IMR-90 (cell line): ENCODE results near the gene CRB1. TPM values are rescaled to one million over a fixed set of nuclear protein-coding genes. Genes with fewer than 3 reads are reported as not detected.

Experiments used
- ATAC-seq: fragments of 200-7000 bp; cut with Tn5 transposase; 2 replicates; pipeline ENCODE4 v1.9.1; 2020; ENCODE audit warnings: low read depth, mild to moderate bottlenecking, moderate library complexity
- BruUV-seq: library from RNA; stranded (reverse); fragments of 400-500 nt; replicated peaks from 2 replicates; lab custom pipeline; 2021; lab: Mats Ljungman, UMichigan
- CTCF ChIA-PET: fragments of 300-600 bp; formaldehyde crosslinking; extraction: SDS; loops from one replicate; lab custom pipeline; 2021; ENCODE audit warnings: antibody characterized with exemption; lab: Yijun Ruan, JAX
- POLR2A ChIA-PET: fragments of 300-600 bp; sonication (Branson Sonifier 250); formaldehyde crosslinking; loops from one replicate; lab custom pipeline; 2022; ENCODE audit warnings: antibody characterized with exemption; ENCODE audit not compliant: unreplicated experiment; lab: Charles Lee
- DNase-seq: peaks from one replicate; pipeline ENCODE4 v3.0.0; 2013
- H2AFZ ChIP-seq: replicated peaks from 2 replicates; pipeline ENCODE3; 2013; ENCODE audit warnings: low read length, mild to moderate bottlenecking; ENCODE audit not compliant: poor library complexity
- H2AK5ac ChIP-seq: 2 replicates; pipeline ENCODE4 v1.6.1; 2013; ENCODE audit warnings: low read depth, low read length, inconsistent platforms
- H2AK9ac ChIP-seq: replicated peaks from 2 replicates; pipeline ENCODE3; 2013; ENCODE audit warnings: mild to moderate bottlenecking, low read depth, low read length, moderate library complexity; ENCODE audit not compliant: poor library complexity
- H2BK120ac ChIP-seq: 2 replicates; pipeline ENCODE4 v1.6.1; 2013; ENCODE audit warnings: low read depth, low read length, inconsistent platforms
- H2BK15ac ChIP-seq: 3 replicates; pipeline ENCODE4 v1.6.1; 2013; ENCODE audit warnings: low read depth, low read length, inconsistent platforms
- H2BK20ac ChIP-seq: 2 replicates; pipeline ENCODE4 v1.6.1; 2013; ENCODE audit warnings: low read depth, mild to moderate bottlenecking, inconsistent platforms, low read length, moderate library complexity
- H2BK5ac ChIP-seq: 2 replicates; pipeline ENCODE4 v1.6.1; 2013; ENCODE audit warnings: mild to moderate bottlenecking, low read depth, low read length, inconsistent platforms; ENCODE audit not compliant: poor library complexity, severe bottlenecking
- H3K14ac ChIP-seq: replicated peaks from 2 replicates; pipeline ENCODE4 v1.6.1; 2013; ENCODE audit warnings: low read depth, low read length, inconsistent platforms
- H3K18ac ChIP-seq: 2 replicates; pipeline ENCODE4 v1.6.1; 2013; ENCODE audit warnings: low read depth, low read length, control low read depth
- H3K23ac ChIP-seq: 2 replicates; pipeline ENCODE4 v1.6.1; 2013; ENCODE audit warnings: low read depth, low read length, inconsistent platforms
- H3K27ac ChIP-seq: 2 replicates; pipeline ENCODE4 v1.5.1; 2013; ENCODE audit warnings: mild to moderate bottlenecking, control low read depth, low read length; ENCODE audit not compliant: insufficient read depth
- H3K27me3 ChIP-seq: 2 replicates; pipeline ENCODE4 v1.6.1; 2013; ENCODE audit warnings: low read length; ENCODE audit not compliant: control insufficient read depth, insufficient read depth
- H3K36me3 ChIP-seq: 2 replicates; pipeline ENCODE4 v1.6.1; 2013; ENCODE audit warnings: low read length, mixed read lengths; ENCODE audit not compliant: control insufficient read depth, insufficient read depth
- H3K4ac ChIP-seq: 2 replicates; pipeline ENCODE4 v1.6.1; 2013; ENCODE audit warnings: low read depth, low read length, inconsistent platforms
- H3K4me1 ChIP-seq: 2 replicates; pipeline ENCODE4 v1.6.1; 2013; ENCODE audit warnings: low read length, mixed read lengths; ENCODE audit not compliant: control insufficient read depth, insufficient read depth
- H3K4me2 ChIP-seq: 2 replicates; pipeline ENCODE4 v1.6.1; 2013; ENCODE audit warnings: low read depth, mild to moderate bottlenecking, control low read depth, low read length, moderate library complexity
- H3K4me3 ChIP-seq: 2 replicates; pipeline ENCODE4 v1.5.1; 2013; ENCODE audit warnings: low read depth, mild to moderate bottlenecking, control low read depth, low read length, moderate library complexity; ENCODE audit not compliant: insufficient read depth
- H3K56ac ChIP-seq: 2 replicates; pipeline ENCODE4 v1.6.1; 2013; ENCODE audit warnings: low read length, inconsistent platforms; ENCODE audit not compliant: insufficient read depth; ENCODE audit errors: extremely low read depth
- H3K79me1 ChIP-seq, 2 experiments: 2 replicates each; pipeline ENCODE4 v1.6.1; 2013; ENCODE audit warnings: low read length in 2 of 2, inconsistent platforms in 1 of 2, low read depth in 1 of 2
- H3K9ac ChIP-seq: 2 replicates; pipeline ENCODE4 v1.6.1; 2013; ENCODE audit warnings: low read depth, low read length, control low read depth
- H3K9me1 ChIP-seq: 2 replicates; pipeline ENCODE4 v1.6.1; 2013; ENCODE audit warnings: low read length, inconsistent platforms; ENCODE audit not compliant: insufficient read depth
- H3K9me3 ChIP-seq: 2 replicates; pipeline ENCODE4 v1.6.1; 2013; ENCODE audit warnings: low read length; ENCODE audit not compliant: control insufficient read depth, insufficient read depth
- H4K20me1 ChIP-seq: 2 replicates; pipeline ENCODE4 v1.6.1; 2013; ENCODE audit warnings: low read length, inconsistent platforms; ENCODE audit not compliant: insufficient read depth
- H4K5ac ChIP-seq: 2 replicates; pipeline ENCODE4 v1.6.1; 2013; ENCODE audit warnings: mild to moderate bottlenecking, low read depth, low read length, control low read depth
- H4K8ac ChIP-seq, 2 experiments: 2 replicates each; pipeline ENCODE4 v1.6.1; 2013; ENCODE audit warnings: low read depth in 2 of 2, low read length in 2 of 2, control low read depth in 1 of 2, inconsistent platforms in 1 of 2
- H4K91ac ChIP-seq: 2 replicates; pipeline ENCODE4 v1.6.1; 2013; ENCODE audit warnings: low read depth, low read length, inconsistent platforms; ENCODE audit not compliant: insufficient read depth
- BHLHE40 ChIP-seq: fragments of 150-350 bp; IDR thresholded peaks from 2 replicates; pipeline ENCODE4 v1.6.1; 2016; ENCODE audit warnings: mild to moderate bottlenecking, low read depth, low read length
- CTCF ChIP-seq: conservative IDR thresholded peaks from 2 replicates; pipeline ENCODE4 v1.5.1; 2012; ENCODE audit warnings: mild to moderate bottlenecking, low read depth, low read length, improper control_type of control experiment
- FOS ChIP-seq: fragments of 150-350 bp; IDR thresholded peaks from 2 replicates; pipeline ENCODE4 v1.6.1; 2016; ENCODE audit warnings: low read depth, low read length
- RAD21 ChIP-seq: IDR thresholded peaks from 2 replicates; pipeline ENCODE4 v1.6.1; 2012; ENCODE audit warnings: low read length, improper control_type of control experiment
- WGBS, 2 experiments: methylation state at CpG; one replicate each; pipeline versions ENCODE4 v1.1.5 to v1.1.7; 2013; ENCODE audit warnings: missing lambda C conversion rate in 2 of 2; ENCODE audit not compliant: insufficient read length in 1 of 2; ENCODE audit errors: extremely low coverage in 2 of 2; 5-methylcytosine and 5-hydroxymethylcytosine counted together
- dilution Hi-C: fragments of 300-500 bp; cut with HindIII; formaldehyde crosslinking; loops from one replicate; pipeline ENCODE4 v1.14.3; 2018; ENCODE audit warnings: low sequenced_read_pairs; ENCODE audit not compliant: unreplicated experiment
- in situ Hi-C: fragments of 300-500 bp; cut with MboI; formaldehyde crosslinking; loops from 3 replicates; pipeline ENCODE4 v1.14.3; 2019; ENCODE audit warnings: low sequenced_read_pairs, inconsistent platforms, mixed read lengths
- intact Hi-C: fragments of 100-400 bp; cut with micrococcal nuclease; formaldehyde crosslinking; loops from 2 replicates; pipeline ENCODE4 v1.10.0; 2022
- polyA plus RNA-seq, 3 experiments: library from polyadenylated mRNA; depleted of rRNA; stranded (reverse); fragments of >200 nt; gene quantifications; 2 replicates each; pipeline ENCODE4 v1.2.3, GENCODE V29; 2012; ENCODE audit warnings: low replicate concordance in 1 of 3
- total RNA-seq: library from RNA; depleted of rRNA; stranded (reverse); fragments of >200 nt; gene quantifications from 2 replicates; pipeline ENCODE4 v1.2.3, GENCODE V29; 2012

CRB1 gene
- total and polyA plus RNA-seq, 2 of the 4 experiments (the other 2 are of a cell fraction) = not detected

- no peak overlapping the region for H3K4me3 ChIP-seq
- H2BK120ac ChIP-seq = no peak overlapping the region
- H4K91ac ChIP-seq = no peak overlapping the region
- H3K23ac ChIP-seq = no peak overlapping the region
- ChIA-PET POLR2A (interaction anchor here (0.6 kb wide), 1 partner anchor 34 kb away, joined by 3 read pairs; no protein-coding TSS in a partner anchor), CTCF (interaction anchor here (1.0 to 1.5 kb wide), 4 partner anchors 10 to 42 kb away, joined by 3 to 5 read pairs (median 4); no protein-coding TSS in a partner anchor)
- WGBS, 2 experiments = no CpG with 5 or more reads among the region's 1 CpG
- no peak overlapping the region for H3K14ac ChIP-seq
- no peaks in the 10 kb centered on the region for H3K36me3 ChIP-seq
- no peak overlapping the region for H3K4me2 ChIP-seq
- no peaks in the 10 kb centered on the region for H3K27me3 ChIP-seq
- H4K20me1 ChIP-seq = no peaks in the 10 kb centered on the region
- H2BK20ac ChIP-seq = no peak overlapping the region
- H3K9me1 ChIP-seq = no peaks in the 10 kb centered on the region
- no peak overlapping the region for H2AFZ ChIP-seq
- H3K18ac ChIP-seq = no peak overlapping the region
- no peak overlapping the region for H4K8ac ChIP-seq
- intact Hi-C loops = loop anchor here (5.0 kb wide), 2 partner anchors 947 to 1162 kb away; no protein-coding TSS in a partner anchor
- no peaks in the 10 kb centered on the region for H3K4me1 ChIP-seq
- H3K9me3 ChIP-seq = no peaks in the 10 kb centered on the region
- H2BK15ac ChIP-seq = no peak overlapping the region
- no peak overlapping the region for H3K56ac ChIP-seq
- H3K4ac ChIP-seq = no peak overlapping the region
- no peak overlapping the region for H2AK5ac ChIP-seq
- no peak overlapping the region for H2AK9ac ChIP-seq
- no TSS peak for BruUV-seq
- in situ Hi-C loops = loop anchor here (5.0 to 10.0 kb wide), 2 partner anchors 402 to 945 kb away; no protein-coding TSS in a partner anchor
- ATAC-seq (peak; percentile 66), DNase-seq (peak; percentile 12)
- H3K79me1 ChIP-seq = no peaks in the 10 kb centered on the region
- dilution Hi-C loops = no loop called here
- no peak overlapping the region for H4K5ac ChIP-seq
- H3K27ac ChIP-seq = no peak overlapping the region
- TF ChIP-seq CTCF (peak; percentile 47), BHLHE40 (no peak), RAD21 (peak; percentile 25), FOS (no peak)
- no peak overlapping the region for H3K9ac ChIP-seq
- H2BK5ac ChIP-seq = no peak overlapping the region
These were observed 251.8 kb downstream of the CRB1 start for GRCh38 chr1:197519741-197520334.
